MM.1S (cell line): Measurements from ENCODE around the gene HPCAL1.

Source experiments
- DNase-seq: peaks from one replicate; pipeline ENCODE4 v3.0.0-alpha.2; 2015
- H2AFZ ChIP-seq: fragments of 300-600 bp; sonication (generic); 2 replicates; pipeline ENCODE4 v1.6.0; 2016; ENCODE audit warnings: antibody characterized with exemption, low read length
- H3F3A ChIP-seq: fragments of 300-600 bp; sonication (generic); 2 replicates; pipeline ENCODE4 v1.6.1; 2016; ENCODE audit warnings: mild to moderate bottlenecking, antibody characterized with exemption, low read length, moderate library complexity, mixed read lengths; ENCODE audit not compliant: insufficient read depth
- H3K27ac ChIP-seq: fragments of 300-600 bp; sonication (generic); 2 replicates; pipeline ENCODE4 v1.5.1; 2016; ENCODE audit warnings: mild to moderate bottlenecking, low read length
- H3K27me3 ChIP-seq: fragments of 300-600 bp; sonication (generic); replicated peaks from 2 replicates; pipeline ENCODE4 v1.6.0; 2016; ENCODE audit warnings: low read length; ENCODE audit not compliant: insufficient read depth
- H3K36me3 ChIP-seq: fragments of 300-600 bp; sonication (generic); replicated peaks from 2 replicates; pipeline ENCODE4 v1.6.1; 2016; ENCODE audit warnings: mild to moderate bottlenecking, low read length, mixed read lengths; ENCODE audit not compliant: insufficient read depth
- H3K4me1 ChIP-seq: fragments of 300-600 bp; sonication (generic); 2 replicates; pipeline ENCODE4 v1.6.1; 2016; ENCODE audit warnings: low read length, mixed read lengths
- H3K4me2 ChIP-seq: fragments of 300-600 bp; sonication (generic); 2 replicates; pipeline ENCODE4 v1.6.0; 2016; ENCODE audit warnings: low read depth, low read length
- H3K4me3 ChIP-seq: fragments of 300-600 bp; sonication (generic); 2 replicates; pipeline ENCODE4 v1.5.1; 2016; ENCODE audit warnings: low read length, mixed read lengths
- H3K79me2 ChIP-seq: fragments of 300-600 bp; sonication (generic); 2 replicates; pipeline ENCODE4 v1.6.1; 2016; ENCODE audit warnings: mixed run types, low read length, mixed read lengths
- H3K9ac ChIP-seq: fragments of 300-600 bp; sonication (generic); 2 replicates; pipeline ENCODE4 v1.6.1; 2016; ENCODE audit warnings: low read length, mixed read lengths
- H3K9me2 ChIP-seq: fragments of 300-600 bp; sonication (generic); replicated peaks from 2 replicates; pipeline ENCODE4 v1.6.1; 2016; ENCODE audit warnings: mild to moderate bottlenecking, low read length, mixed read lengths; ENCODE audit not compliant: insufficient read depth
- H3K9me3 ChIP-seq: fragments of 300-600 bp; sonication (generic); replicated peaks from 2 replicates; pipeline ENCODE4 v1.6.1; 2016; ENCODE audit warnings: mild to moderate bottlenecking, low read length, mixed read lengths; ENCODE audit not compliant: insufficient read depth
- H4K20me1 ChIP-seq: fragments of 300-600 bp; sonication (generic); 2 replicates; pipeline ENCODE4 v1.6.1; 2016; ENCODE audit warnings: mild to moderate bottlenecking, low read length, moderate library complexity, mixed read lengths; ENCODE audit not compliant: insufficient read depth
- CTCF ChIP-seq: fragments of 300-600 bp; sonication (generic); IDR thresholded peaks from 2 replicates; pipeline ENCODE4 v1.5.1; 2016; ENCODE audit warnings: antibody characterized with exemption, low read length, mixed read lengths
- EZH2 ChIP-seq: fragments of 300-600 bp; sonication (generic); optimal IDR thresholded peaks from 2 replicates; pipeline ENCODE3; 2017; ENCODE audit warnings: low read depth, mild to moderate bottlenecking, antibody characterized with exemption, low read length, mixed read lengths
- EZH2phosphoT487 ChIP-seq: fragments of 300-600 bp; sonication (generic); IDR thresholded peaks from 2 replicates; pipeline ENCODE4 v1.6.1; 2018; ENCODE audit warnings: antibody characterized with exemption, low read length

HPCAL1 gene

GRCh38 chr2:10348891-10349290 lies 46.2 kb downstream of the HPCAL1 start:
- H3K27ac ChIP-seq, result no peak overlapping the region
- H3K4me2 ChIP-seq, result no peak overlapping the region
- H4K20me1 ChIP-seq, result peaks cover 3% of the 10 kb centered on the region
- H3K27me3 ChIP-seq, result no peaks in the 10 kb centered on the region
- no peak overlapping the region for H3K4me3 ChIP-seq
- H2AFZ ChIP-seq, result no peak overlapping the region
- no peak overlapping the region for H3K9ac ChIP-seq
- H3F3A ChIP-seq, result no peaks in the 10 kb centered on the region; the same call in 1 of the 2 replicates
- no peak for TF ChIP-seq CTCF
- no peak for TF ChIP-seq EZH2
- no peak for TF ChIP-seq EZH2phosphoT487
- no peaks in the 10 kb centered on the region for H3K36me3 ChIP-seq
- no peaks in the 10 kb centered on the region for H3K9me2 ChIP-seq
- H3K9me3 ChIP-seq, result no peaks in the 10 kb centered on the region
- peaks cover 14% of the 10 kb centered on the region for H3K4me1 ChIP-seq
- no peak for DNase-seq
- peaks cover 84% of the 10 kb centered on the region for H3K79me2 ChIP-seq

- no peak overlapping the region for H3K4me2 ChIP-seq
- no peaks in the 10 kb centered on the region; the same call in 1 of the 2 replicates for H4K20me1 ChIP-seq
- TF ChIP-seq EZH2 (no peak), CTCF (no peak), EZH2phosphoT487 (no peak)
- no peak overlapping the region for H2AFZ ChIP-seq
- no peaks in the 10 kb centered on the region for H3K27me3 ChIP-seq
- H3K4me3 ChIP-seq, result no peak overlapping the region
- H3K4me1 ChIP-seq, result peaks cover 14% of the 10 kb centered on the region
- H3F3A ChIP-seq, result no peaks in the 10 kb centered on the region; the same call in 1 of the 2 replicates
- H3K27ac ChIP-seq, result no peak overlapping the region
- H3K9ac ChIP-seq, result no peak overlapping the region
- no peaks in the 10 kb centered on the region for H3K36me3 ChIP-seq
- no peaks in the 10 kb centered on the region for H3K9me2 ChIP-seq
- DNase-seq, result no peak
- H3K9me3 ChIP-seq, result no peaks in the 10 kb centered on the region
- H3K79me2 ChIP-seq, result peaks cover 80% of the 10 kb centered on the region
Observed at GRCh38 chr2:10350761-10351160, 48.1 kb downstream of the HPCAL1 start.

- no peaks in the 10 kb centered on the region; the same call in 1 of the 2 replicates for H4K20me1 ChIP-seq
- no peak for TF ChIP-seq EZH2phosphoT487
- no peak for TF ChIP-seq CTCF
- no peak for TF ChIP-seq EZH2
- no peaks in the 10 kb centered on the region for H3K9me3 ChIP-seq
- H3K36me3 ChIP-seq, result no peaks in the 10 kb centered on the region
- DNase-seq, result no peak
- H3K4me2 ChIP-seq, result no peak overlapping the region
- no peak overlapping the region for H3K4me3 ChIP-seq
- no peak overlapping the region for H2AFZ ChIP-seq
- H3K79me2 ChIP-seq, result peaks cover 81% of the 10 kb centered on the region
- H3K4me1 ChIP-seq, result peaks cover 14% of the 10 kb centered on the region
- no peak overlapping the region for H3K9ac ChIP-seq
- H3K27me3 ChIP-seq, result no peaks in the 10 kb centered on the region
- H3K9me2 ChIP-seq, result no peaks in the 10 kb centered on the region
- H3F3A ChIP-seq, result no peaks in the 10 kb centered on the region; the same call in 1 of the 2 replicates
- H3K27ac ChIP-seq, result no peak overlapping the region
Observed at GRCh38 chr2:10352361-10352760, 49.7 kb downstream of the HPCAL1 start.
